ENCODE data around the gene CFDP1. TPM values are rescaled to one million over a fixed set of nuclear protein-coding genes. Genes with fewer than 3 reads are reported as not detected.

The CFDP1 gene
- total RNA-seq, 2 experiments from 2014 or later = 35.1 to 36.2 TPM

GRCh38 chr16:75264999-75265910 lies 168.0 kb downstream of the CFDP1 start:
- no peaks in the 10 kb centered on the region for H3K36me3 Mint-ChIP-seq (ENCODE audit: low read depth)
- DNase-seq = no peak
- no peak overlapping the region for H3K27ac Mint-ChIP-seq
- no peaks in the 10 kb centered on the region for H3K9me3 Mint-ChIP-seq
- peaks cover 34% of the 10 kb centered on the region for H3K27me3 Mint-ChIP-seq
- peaks cover 2% of the 10 kb centered on the region for H3K4me1 Mint-ChIP-seq
- H3K4me3 Mint-ChIP-seq = no peak overlapping the region
- ChIA-PET POLR2A (no interaction called here), CTCF (no interaction called here)

DNA sequence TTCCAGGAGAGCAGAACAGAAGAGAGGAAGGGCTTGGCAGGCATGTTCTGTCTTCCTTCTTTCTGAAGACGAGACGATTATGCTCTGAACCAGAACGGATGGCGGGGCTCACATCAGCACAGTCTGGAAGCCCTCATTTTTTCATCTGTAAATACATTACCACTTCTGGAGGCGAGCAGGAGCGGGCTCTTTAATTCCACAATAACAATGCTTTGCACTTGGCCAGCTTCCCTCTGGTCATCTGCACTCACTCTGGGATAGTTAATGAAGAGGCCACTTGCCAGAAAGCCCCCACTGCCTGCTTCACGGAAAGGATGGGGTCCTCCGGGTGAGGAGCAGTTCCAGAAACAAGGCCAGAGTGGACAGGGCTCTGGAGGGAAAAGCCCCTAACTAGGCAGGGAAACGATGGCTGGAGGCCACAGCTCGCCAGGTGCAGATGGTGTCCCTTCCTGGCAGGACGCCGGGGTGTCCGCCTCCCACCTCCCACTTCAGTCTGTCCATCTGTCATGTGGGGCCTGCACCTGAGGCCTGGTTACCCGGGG lies 168.8 kb downstream of the CFDP1 start:
- ChIA-PET CTCF (no interaction called here), POLR2A (no interaction called here)
- DNase-seq = no peak
- peaks cover 34% of the 10 kb centered on the region for H3K27me3 Mint-ChIP-seq
- no peak overlapping the region for H3K27ac Mint-ChIP-seq
- H3K4me1 Mint-ChIP-seq = peaks cover 2% of the 10 kb centered on the region
- H3K36me3 Mint-ChIP-seq (ENCODE audit: low read depth) = no peaks in the 10 kb centered on the region
- H3K4me3 Mint-ChIP-seq = no peak overlapping the region
- H3K9me3 Mint-ChIP-seq = no peaks in the 10 kb centered on the region

GRCh38 chr16:75263963-75264445 lies 169.3 kb downstream of the CFDP1 start:
- no peaks in the 10 kb centered on the region for H3K36me3 Mint-ChIP-seq (ENCODE audit: low read depth)
- CTCF ChIA-PET = no interaction called here
- no peak for DNase-seq
- peaks cover 2% of the 10 kb centered on the region for H3K4me1 Mint-ChIP-seq
- POLR2A ChIA-PET = no interaction called here
- no peaks in the 10 kb centered on the region for H3K9me3 Mint-ChIP-seq
- H3K27me3 Mint-ChIP-seq = peaks cover 37% of the 10 kb centered on the region
- no peak overlapping the region for H3K27ac Mint-ChIP-seq
- no peak overlapping the region for H3K4me3 Mint-ChIP-seq

DNA sequence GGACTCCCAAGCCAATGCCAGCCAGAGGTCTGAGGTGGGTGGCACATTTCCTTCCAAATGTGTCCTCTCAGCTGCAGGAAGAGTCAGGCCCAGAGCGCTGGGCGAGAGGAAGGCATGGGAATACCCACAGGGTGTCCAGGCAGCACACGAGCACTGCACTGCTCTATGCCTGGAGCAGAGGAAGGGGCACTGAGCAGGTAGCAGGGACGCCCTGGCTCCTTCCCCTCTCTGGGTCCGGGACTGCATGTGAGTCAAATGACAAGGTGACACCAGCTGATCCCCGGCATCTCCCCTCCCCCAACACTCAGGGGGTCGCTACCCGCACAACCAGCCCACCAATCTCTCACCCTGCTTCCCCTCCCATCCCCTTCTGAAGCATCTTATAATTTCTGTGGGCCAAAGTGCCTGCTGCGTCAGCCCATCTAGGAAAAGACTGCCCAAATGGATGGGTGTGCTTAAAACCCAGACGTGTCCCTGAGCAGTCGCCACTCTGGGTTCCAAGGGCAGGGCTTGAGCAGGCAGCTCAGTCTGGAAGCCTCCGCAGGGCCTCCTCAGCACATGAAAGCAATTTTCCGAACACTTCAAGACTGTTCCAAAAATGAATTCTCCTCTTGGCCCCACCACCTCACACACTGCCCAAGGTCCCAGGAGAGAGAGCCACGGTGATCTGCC lies 169.9 kb downstream of the CFDP1 start:
- Mint-ChIP-seq H3K4me3 (no peak overlapping the region), H3K9me3 (no peaks in the 10 kb centered on the region), H3K36me3 (ENCODE audit: low read depth) (no peaks in the 10 kb centered on the region), H3K27ac (no peak overlapping the region), H3K27me3 (peaks cover 38% of the 10 kb centered on the region), H3K4me1 (peaks cover 2% of the 10 kb centered on the region)
- no peak for DNase-seq
- ChIA-PET CTCF (no interaction called here), POLR2A (no interaction called here)

DNA sequence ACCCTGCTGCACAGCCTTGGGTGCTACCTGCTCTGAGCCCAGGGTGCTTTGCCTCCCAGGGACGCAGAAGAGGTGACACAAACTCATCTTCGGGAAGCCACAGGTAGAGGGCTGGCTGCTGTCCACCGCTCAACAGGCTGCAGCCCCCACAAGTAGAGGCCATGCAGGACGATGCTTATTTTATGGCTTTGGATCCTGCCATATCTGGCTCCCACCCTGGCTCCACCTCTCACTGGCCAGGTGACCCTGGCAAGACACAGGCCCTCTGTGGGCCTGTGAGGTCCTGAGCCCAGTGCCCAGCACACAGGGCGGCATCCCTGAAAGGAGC lies 170.5 kb downstream of the CFDP1 start:
- H3K4me1 Mint-ChIP-seq = peaks cover 2% of the 10 kb centered on the region

GRCh38 chr16:75262104-75262799 lies 171.1 kb downstream of the CFDP1 start:
- Mint-ChIP-seq H3K4me3 (no peak overlapping the region), H3K36me3 (ENCODE audit: low read depth) (no peaks in the 10 kb centered on the region), H3K27me3 (peaks cover 44% of the 10 kb centered on the region), H3K27ac (no peak overlapping the region), H3K4me1 (peaks cover 2% of the 10 kb centered on the region), H3K9me3 (no peaks in the 10 kb centered on the region)
- no peak for DNase-seq
- POLR2A ChIA-PET = no interaction called here
- CTCF ChIA-PET = no interaction called here

More for the DNA sequence above, 170.5 kb downstream of the CFDP1 start:
- Mint-ChIP-seq H3K36me3 (ENCODE audit: low read depth) (no peaks in the 10 kb centered on the region), H3K27me3 (peaks cover 44% of the 10 kb centered on the region), H3K4me3 (no peak overlapping the region), H3K27ac (no peak overlapping the region), H3K9me3 (no peaks in the 10 kb centered on the region)
- POLR2A ChIA-PET = no interaction called here
- no peak for DNase-seq
- CTCF ChIA-PET = no interaction called here

DNA sequence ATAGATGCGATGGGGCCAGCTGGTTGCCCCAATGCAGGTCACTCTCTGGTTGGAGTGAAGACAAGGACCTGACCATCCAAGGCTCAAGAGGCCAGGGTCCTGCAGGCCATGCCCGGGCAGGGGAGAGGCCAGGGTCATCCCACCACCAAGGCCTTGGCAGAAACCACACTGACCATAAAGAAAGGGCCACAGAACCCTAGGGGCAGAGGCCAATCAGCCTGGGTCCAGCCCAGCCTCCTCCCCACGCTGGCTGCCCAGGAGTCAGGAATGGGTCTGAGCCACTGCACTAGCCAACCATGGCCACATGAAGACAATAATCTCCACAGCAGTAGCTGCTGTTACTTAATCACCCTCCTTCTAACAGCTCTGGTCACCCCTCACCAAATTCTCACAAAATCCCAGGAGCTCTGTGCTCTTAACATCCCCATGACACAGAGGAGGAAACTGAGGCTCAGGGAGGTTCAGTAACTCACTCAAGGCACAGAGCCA lies 171.7 kb downstream of the CFDP1 start:
- no peak for DNase-seq
- Mint-ChIP-seq H3K4me1 (peaks cover 2% of the 10 kb centered on the region), H3K9me3 (no peaks in the 10 kb centered on the region), H3K4me3 (no peak overlapping the region), H3K27ac (no peak overlapping the region), H3K36me3 (ENCODE audit: low read depth) (no peaks in the 10 kb centered on the region), H3K27me3 (peaks cover 43% of the 10 kb centered on the region)
- ChIA-PET CTCF (no interaction called here), POLR2A (no interaction called here)

- H3K4me1 Mint-ChIP-seq = no peaks in the 10 kb centered on the region
- peaks cover 39% of the 10 kb centered on the region for H3K27me3 Mint-ChIP-seq
- H3K4me3 Mint-ChIP-seq = no peak overlapping the region
- ChIA-PET POLR2A (no interaction called here), CTCF (no interaction called here)
- DNase-seq = no peak
- H3K27ac Mint-ChIP-seq = no peak overlapping the region
- H3K9me3 Mint-ChIP-seq = no peaks in the 10 kb centered on the region
- H3K36me3 Mint-ChIP-seq (ENCODE audit: low read depth) = no peaks in the 10 kb centered on the region
Observed at GRCh38 chr16:75260851-75261589, 172.3 kb downstream of the CFDP1 start.

- H3K27me3 Mint-ChIP-seq = peaks cover 36% of the 10 kb centered on the region
- no peaks in the 10 kb centered on the region for H3K9me3 Mint-ChIP-seq
- ChIA-PET CTCF (no interaction called here), POLR2A (no interaction called here)
- H3K4me3 Mint-ChIP-seq = no peak overlapping the region
- no peak overlapping the region for H3K27ac Mint-ChIP-seq
- no peaks in the 10 kb centered on the region for H3K36me3 Mint-ChIP-seq (ENCODE audit: low read depth)
- no peaks in the 10 kb centered on the region for H3K4me1 Mint-ChIP-seq
- DNase-seq = no peak
Observed at GRCh38 chr16:75258807-75259141, 174.5 kb downstream of the CFDP1 start.

DNA sequence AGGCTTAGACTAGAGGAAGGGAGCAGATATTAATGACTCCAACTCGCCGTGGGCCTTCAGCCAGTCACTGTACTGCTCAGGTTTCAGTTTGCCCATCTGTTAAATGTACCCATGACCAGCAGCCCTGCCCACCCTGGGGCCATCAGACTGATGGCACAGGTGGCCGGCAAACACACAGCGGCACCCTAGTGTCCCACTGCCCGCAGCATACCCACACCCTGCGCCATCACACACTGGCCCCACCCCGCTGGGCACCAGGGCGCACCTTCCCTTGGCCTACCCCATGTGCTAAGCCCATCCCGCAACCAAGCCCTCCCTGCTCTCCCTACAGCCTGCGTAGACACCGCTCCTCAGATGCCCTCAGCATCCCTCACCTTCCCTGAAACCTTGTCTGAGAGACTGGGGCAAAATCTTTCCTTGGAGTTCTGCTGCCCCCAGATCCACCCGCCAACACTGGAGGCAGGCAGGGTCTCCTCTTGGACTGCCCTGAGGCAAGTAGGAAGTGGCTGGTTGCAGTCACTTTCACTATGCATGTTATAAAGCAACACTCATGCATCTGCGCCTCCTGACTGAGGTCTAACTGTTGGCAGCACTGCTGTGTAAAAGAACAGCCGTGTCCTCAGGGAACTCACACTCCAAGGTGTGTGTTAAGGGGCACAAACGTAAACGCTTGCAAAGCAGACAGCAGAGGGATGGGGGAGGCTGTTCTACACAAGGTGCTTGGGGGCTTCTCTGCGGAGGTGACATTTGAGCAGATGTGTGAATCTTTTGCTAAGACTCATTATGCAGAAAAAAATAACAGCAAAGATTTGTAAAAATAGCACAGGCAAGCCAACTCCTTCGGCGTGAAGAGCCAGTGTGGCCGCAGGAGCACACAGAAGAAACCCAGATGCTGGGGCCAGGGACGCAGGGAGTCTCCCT lies 175.2 kb downstream of the CFDP1 start:
- peaks cover 31% of the 10 kb centered on the region for H3K27me3 Mint-ChIP-seq
- ChIA-PET POLR2A (no interaction called here), CTCF (no interaction called here)
- DNase-seq = no peak
- H3K27ac Mint-ChIP-seq = no peak overlapping the region
- H3K36me3 Mint-ChIP-seq (ENCODE audit: low read depth) = no peaks in the 10 kb centered on the region
- H3K9me3 Mint-ChIP-seq = no peaks in the 10 kb centered on the region
- H3K4me1 Mint-ChIP-seq = no peaks in the 10 kb centered on the region
- no peak overlapping the region for H3K4me3 Mint-ChIP-seq

- Mint-ChIP-seq H3K9me3 (no peaks in the 10 kb centered on the region), H3K4me3 (no peak overlapping the region), H3K27me3 (peaks cover 30% of the 10 kb centered on the region), H3K4me1 (peaks cover 1% of the 10 kb centered on the region), H3K36me3 (ENCODE audit: low read depth) (no peaks in the 10 kb centered on the region), H3K27ac (no peak overlapping the region)
- ChIA-PET CTCF (interaction anchor here (1.7 kb wide), 1 partner anchor 23 kb away, joined by 5 read pairs; no protein-coding TSS in a partner anchor), POLR2A (no interaction called here)
- DNase-seq = no peak
Observed at GRCh38 chr16:75256696-75257343, 176.5 kb downstream of the CFDP1 start.

Data from activated CD4-positive, alpha-beta memory T cell treated with anti-CD3 and anti-CD28 coated beads, Interleukin-2, amount 10 ng/mL, durations not matched to agents 7 days and 5 days (primary cell).